WTC11 (cell line): ENCODE measurements around the gene SPI1. TPM values are rescaled to one million over a fixed set of nuclear protein-coding genes. Genes with fewer than 3 reads are reported as not detected.

Experiments used
- ATAC-seq: fragments of 200-7000 bp; cut with Tn5 transposase; 2 replicates; pipeline ENCODE4 v1.10.0; 2021; ENCODE audit warnings: mild to moderate bottlenecking, moderate library complexity
- CTCF ChIA-PET: fragments of 300-600 bp; sonication (Branson Sonifier 250); formaldehyde crosslinking; loops from one replicate; lab custom pipeline; 2021; ENCODE audit warnings: antibody characterized with exemption; lab: Charles Lee
- POLR2A ChIA-PET: fragments of 350-600 bp; sonication (Branson Sonifier 250); formaldehyde crosslinking; loops from one replicate; lab custom pipeline; 2021; ENCODE audit warnings: antibody characterized with exemption; lab: Charles Lee
- DNase-seq: peaks from one replicate; pipeline ENCODE4 v3.0.0; 2021; ENCODE audit warnings: low spot score
- H3K27ac Mint-ChIP-seq: 2 replicates; pipeline ENCODE4 v1.8.0; 2021; ENCODE audit warnings: mixed read lengths
- H3K27me3 Mint-ChIP-seq: 2 replicates; pipeline ENCODE4 v1.8.0; 2021; ENCODE audit warnings: low read depth, mild to moderate bottlenecking, moderate library complexity, mixed read lengths
- H3K36me3 Mint-ChIP-seq: 2 replicates; pipeline ENCODE4 v1.8.0; 2021; ENCODE audit warnings: mixed read lengths
- H3K4me1 Mint-ChIP-seq: 2 replicates; pipeline ENCODE4 v1.8.0; 2022; ENCODE audit warnings: mixed read lengths
- H3K4me3 Mint-ChIP-seq: 2 replicates; pipeline ENCODE4 v1.8.0; 2021; ENCODE audit warnings: mild to moderate bottlenecking, moderate library complexity, mixed read lengths
- H3K9me3 Mint-ChIP-seq: 2 replicates; pipeline ENCODE4 v1.8.0; 2021; ENCODE audit warnings: mixed read lengths
- CREB1 ChIP-seq: sonication (generic); formaldehyde crosslinking; IDR thresholded peaks from 2 replicates; pipeline ENCODE4 v1.8.0; 2023; ENCODE audit warnings: mild to moderate bottlenecking, missing genetic modification reagents
- FOXP1 ChIP-seq: sonication (generic); formaldehyde crosslinking; IDR thresholded peaks from 2 replicates; pipeline ENCODE4 v1.8.0; 2022; ENCODE audit warnings: missing genetic modification reagents, mild to moderate bottlenecking, moderate library complexity, borderline replicate concordance
- GABPB1 ChIP-seq: sonication (generic); formaldehyde crosslinking; IDR thresholded peaks from 2 replicates; pipeline ENCODE4 v1.8.1; 2023; ENCODE audit warnings: mild to moderate bottlenecking, missing genetic modification reagents
- IRF2 ChIP-seq: sonication (generic); formaldehyde crosslinking; IDR thresholded peaks from 2 replicates; pipeline ENCODE4 v1.8.0; 2022; ENCODE audit warnings: low read depth, missing genetic modification reagents, borderline replicate concordance
- MXD4 ChIP-seq: fragments of 250-450 bp; sonication (Bioruptor Pico); IDR thresholded peaks from 2 replicates; pipeline ENCODE4 v1.8.0; 2021; ENCODE audit warnings: mild to moderate bottlenecking, moderate library complexity, borderline replicate concordance
- NFYB ChIP-seq: sonication (generic); formaldehyde crosslinking; conservative IDR thresholded peaks from 2 replicates; pipeline ENCODE4 v1.8.0; 2022; ENCODE audit warnings: low read depth, missing genetic modification reagents
- NR3C1 ChIP-seq: sonication (generic); formaldehyde crosslinking; conservative IDR thresholded peaks from 2 replicates; pipeline ENCODE4 v1.8.1; 2023; ENCODE audit warnings: low read depth, mild to moderate bottlenecking, missing genetic modification reagents
- RELA ChIP-seq: sonication (generic); formaldehyde crosslinking; IDR thresholded peaks from 2 replicates; pipeline ENCODE4 v1.8.1; 2022; ENCODE audit warnings: missing genetic modification reagents, mild to moderate bottlenecking, borderline replicate concordance
- SP1 ChIP-seq: sonication (generic); formaldehyde crosslinking; conservative IDR thresholded peaks from 2 replicates; pipeline ENCODE4 v1.8.1; 2022; ENCODE audit warnings: missing genetic modification reagents
- TCF7 ChIP-seq: sonication (generic); formaldehyde crosslinking; IDR thresholded peaks from 2 replicates; pipeline ENCODE4 v1.8.0; 2022; ENCODE audit warnings: mild to moderate bottlenecking, low read depth, missing genetic modification reagents, moderate library complexity
- TEAD4 ChIP-seq: sonication (generic); formaldehyde crosslinking; IDR thresholded peaks from 2 replicates; pipeline ENCODE4 v1.8.0; 2022; ENCODE audit warnings: mild to moderate bottlenecking, missing genetic modification reagents
- TP53 ChIP-seq: sonication (generic); formaldehyde crosslinking; IDR thresholded peaks from 2 replicates; pipeline ENCODE4 v1.8.1; 2023; ENCODE audit warnings: mild to moderate bottlenecking, missing genetic modification reagents
- ZBTB21 ChIP-seq: sonication (generic); formaldehyde crosslinking; IDR thresholded peaks from 2 replicates; pipeline ENCODE4 v1.8.1; 2023; ENCODE audit warnings: mild to moderate bottlenecking, missing genetic modification reagents, borderline replicate concordance
- ZNF263 ChIP-seq: sonication (generic); formaldehyde crosslinking; IDR thresholded peaks from 2 replicates; pipeline ENCODE4 v1.8.1; 2022; ENCODE audit warnings: low read depth, mild to moderate bottlenecking, moderate library complexity, missing genetic modification reagents
- ZNF416 ChIP-seq: fragments of 250-450 bp; sonication (Bioruptor Pico); IDR thresholded peaks from 2 replicates; pipeline ENCODE4 v1.9.0; 2021; ENCODE audit warnings: mild to moderate bottlenecking, inconsistent platforms
- total RNA-seq: library from RNA; stranded (reverse); gene quantifications from 3 replicates; pipeline ENCODE4 v1.2.3, GENCODE V29; 2021
- TF ChIP-seq, protein P1 (sequence below): sonication (generic); formaldehyde crosslinking; IDR thresholded peaks from 2 replicates; pipeline ENCODE4 v1.8.0; 2023; ENCODE audit warnings: missing genetic modification reagents, mild to moderate bottlenecking, borderline replicate concordance
- TF ChIP-seq, protein P2 (sequence below): sonication (generic); formaldehyde crosslinking; IDR thresholded peaks from 2 replicates; pipeline ENCODE4 v1.8.0; 2022; ENCODE audit warnings: mild to moderate bottlenecking, missing genetic modification reagents
- TF ChIP-seq, protein P3 (sequence below): sonication (generic); formaldehyde crosslinking; IDR thresholded peaks from 2 replicates; pipeline ENCODE4 v1.8.1; 2023; ENCODE audit warnings: mild to moderate bottlenecking, missing genetic modification reagents, moderate library complexity
- TF ChIP-seq, protein P4 (sequence below): fragments of 250-450 bp; sonication (Bioruptor Pico); IDR thresholded peaks from 2 replicates; pipeline ENCODE4 v2.1.2; 2022; ENCODE audit warnings: mild to moderate bottlenecking, moderate library complexity
- TF ChIP-seq, protein P5 (sequence below): sonication (generic); formaldehyde crosslinking; conservative IDR thresholded peaks from 2 replicates; pipeline ENCODE4 v1.8.1; 2022; ENCODE audit warnings: mild to moderate bottlenecking, missing genetic modification reagents
- TF ChIP-seq, protein P6 (sequence below): fragments of 200-600 bp; IDR thresholded peaks from 2 replicates; pipeline ENCODE4 v1.8.0; 2022; ENCODE audit warnings: antibody characterized with exemption

The SPI1 gene
- total RNA-seq, 1 experiment from 2014 or later, result 0.59 TPM

DNA sequence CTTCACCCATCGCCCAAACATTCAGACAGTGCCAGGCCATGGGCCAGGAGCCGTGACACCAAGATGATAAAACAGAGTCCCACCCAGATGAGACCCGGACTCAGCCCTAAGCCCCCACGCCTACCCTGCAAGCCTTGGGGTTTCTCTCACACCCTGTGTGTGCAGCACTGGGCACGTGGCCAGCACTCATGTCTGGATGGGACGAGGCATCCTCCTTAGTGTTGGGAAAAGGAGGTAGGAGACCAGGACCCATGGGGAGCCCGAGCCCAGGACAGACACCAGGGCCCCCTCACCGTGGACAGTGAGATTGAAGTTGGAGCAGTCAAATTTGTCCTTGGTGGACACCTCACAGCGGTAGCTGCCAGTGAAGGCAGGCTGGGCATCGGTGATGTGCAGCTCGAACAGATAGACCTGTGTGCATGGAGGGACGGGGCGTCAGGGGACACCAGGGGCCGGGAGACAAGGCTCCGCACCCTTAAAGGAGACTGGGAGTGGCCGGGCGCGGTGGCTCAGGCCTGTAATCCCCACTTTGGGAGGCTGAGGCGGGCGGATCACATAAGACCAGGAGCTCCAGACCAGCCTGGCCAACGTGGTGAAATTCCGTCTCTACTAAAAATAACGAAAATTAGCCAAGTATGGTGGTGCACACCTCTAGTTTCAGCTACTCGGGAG is 30.1 kb downstream of the SPI1 start (continued):
- TF ChIP-seq IRF2, result no peak

DNA sequence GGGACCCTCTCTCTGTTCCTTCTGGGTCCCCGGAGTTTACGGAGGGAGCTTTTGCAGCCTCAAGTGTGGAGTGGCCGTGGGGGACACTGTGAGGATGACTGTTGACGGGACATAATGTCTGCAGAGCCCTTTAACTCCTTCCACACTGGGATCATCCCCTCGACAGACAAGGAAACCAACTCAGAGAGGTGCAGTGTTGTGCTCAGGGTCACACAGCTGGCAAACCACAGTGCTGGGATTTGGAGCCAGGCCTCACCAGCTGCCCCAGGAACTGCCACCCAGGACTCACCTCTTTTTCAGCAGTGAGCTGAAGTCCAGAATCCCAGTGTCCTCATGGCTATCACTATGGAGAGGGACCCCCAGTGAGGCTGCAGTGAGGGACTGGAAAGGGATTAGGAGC is 31.2 kb downstream of the SPI1 start:
- no peaks in the 10 kb centered on the region for H3K36me3 Mint-ChIP-seq
- CTCF ChIA-PET, result interaction anchor here (0.8 to 6.7 kb wide), 3 partner anchors 8 to 88 kb away, joined by 3 to 33 read pairs (median 4); no protein-coding TSS in a partner anchor
- no peak for TF ChIP-seq FOXP1 (CRISPR knock-in tag)
- TF ChIP-seq SP1 (CRISPR knock-in tag), result no peak
- TF ChIP-seq ZNF416 (CRISPR knock-in tag), result no peak
- TF ChIP-seq CREB1, result no peak
- TF ChIP-seq TCF7 (CRISPR knock-in tag), result no peak
- no peak for TF ChIP-seq NR3C1 (CRISPR knock-in tag)
- no peak for TF ChIP-seq MXD4
- TF ChIP-seq, protein P1, sequence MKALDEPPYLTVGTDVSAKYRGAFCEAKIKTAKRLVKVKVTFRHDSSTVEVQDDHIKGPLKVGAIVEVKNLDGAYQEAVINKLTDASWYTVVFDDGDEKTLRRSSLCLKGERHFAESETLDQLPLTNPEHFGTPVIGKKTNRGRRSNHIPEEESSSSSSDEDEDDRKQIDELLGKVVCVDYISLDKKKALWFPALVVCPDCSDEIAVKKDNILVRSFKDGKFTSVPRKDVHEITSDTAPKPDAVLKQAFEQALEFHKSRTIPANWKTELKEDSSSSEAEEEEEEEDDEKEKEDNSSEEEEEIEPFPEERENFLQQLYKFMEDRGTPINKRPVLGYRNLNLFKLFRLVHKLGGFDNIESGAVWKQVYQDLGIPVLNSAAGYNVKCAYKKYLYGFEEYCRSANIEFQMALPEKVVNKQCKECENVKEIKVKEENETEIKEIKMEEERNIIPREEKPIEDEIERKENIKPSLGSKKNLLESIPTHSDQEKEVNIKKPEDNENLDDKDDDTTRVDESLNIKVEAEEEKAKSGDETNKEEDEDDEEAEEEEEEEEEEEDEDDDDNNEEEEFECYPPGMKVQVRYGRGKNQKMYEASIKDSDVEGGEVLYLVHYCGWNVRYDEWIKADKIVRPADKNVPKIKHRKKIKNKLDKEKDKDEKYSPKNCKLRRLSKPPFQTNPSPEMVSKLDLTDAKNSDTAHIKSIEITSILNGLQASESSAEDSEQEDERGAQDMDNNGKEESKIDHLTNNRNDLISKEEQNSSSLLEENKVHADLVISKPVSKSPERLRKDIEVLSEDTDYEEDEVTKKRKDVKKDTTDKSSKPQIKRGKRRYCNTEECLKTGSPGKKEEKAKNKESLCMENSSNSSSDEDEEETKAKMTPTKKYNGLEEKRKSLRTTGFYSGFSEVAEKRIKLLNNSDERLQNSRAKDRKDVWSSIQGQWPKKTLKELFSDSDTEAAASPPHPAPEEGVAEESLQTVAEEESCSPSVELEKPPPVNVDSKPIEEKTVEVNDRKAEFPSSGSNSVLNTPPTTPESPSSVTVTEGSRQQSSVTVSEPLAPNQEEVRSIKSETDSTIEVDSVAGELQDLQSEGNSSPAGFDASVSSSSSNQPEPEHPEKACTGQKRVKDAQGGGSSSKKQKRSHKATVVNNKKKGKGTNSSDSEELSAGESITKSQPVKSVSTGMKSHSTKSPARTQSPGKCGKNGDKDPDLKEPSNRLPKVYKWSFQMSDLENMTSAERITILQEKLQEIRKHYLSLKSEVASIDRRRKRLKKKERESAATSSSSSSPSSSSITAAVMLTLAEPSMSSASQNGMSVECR (CRISPR knock-in tag), result no peak
- TF ChIP-seq, protein P2, sequence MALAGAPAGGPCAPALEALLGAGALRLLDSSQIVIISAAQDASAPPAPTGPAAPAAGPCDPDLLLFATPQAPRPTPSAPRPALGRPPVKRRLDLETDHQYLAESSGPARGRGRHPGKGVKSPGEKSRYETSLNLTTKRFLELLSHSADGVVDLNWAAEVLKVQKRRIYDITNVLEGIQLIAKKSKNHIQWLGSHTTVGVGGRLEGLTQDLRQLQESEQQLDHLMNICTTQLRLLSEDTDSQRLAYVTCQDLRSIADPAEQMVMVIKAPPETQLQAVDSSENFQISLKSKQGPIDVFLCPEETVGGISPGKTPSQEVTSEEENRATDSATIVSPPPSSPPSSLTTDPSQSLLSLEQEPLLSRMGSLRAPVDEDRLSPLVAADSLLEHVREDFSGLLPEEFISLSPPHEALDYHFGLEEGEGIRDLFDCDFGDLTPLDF (CRISPR knock-in tag), result no peak
- TF ChIP-seq, protein P3, sequence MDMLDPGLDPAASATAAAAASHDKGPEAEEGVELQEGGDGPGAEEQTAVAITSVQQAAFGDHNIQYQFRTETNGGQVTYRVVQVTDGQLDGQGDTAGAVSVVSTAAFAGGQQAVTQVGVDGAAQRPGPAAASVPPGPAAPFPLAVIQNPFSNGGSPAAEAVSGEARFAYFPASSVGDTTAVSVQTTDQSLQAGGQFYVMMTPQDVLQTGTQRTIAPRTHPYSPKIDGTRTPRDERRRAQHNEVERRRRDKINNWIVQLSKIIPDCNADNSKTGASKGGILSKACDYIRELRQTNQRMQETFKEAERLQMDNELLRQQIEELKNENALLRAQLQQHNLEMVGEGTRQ, result no peak
- TF ChIP-seq ZBTB21 (CRISPR knock-in tag), result no peak
- no peak for TF ChIP-seq TP53
- TF ChIP-seq GABPB1 (CRISPR knock-in tag), result no peak
- TF ChIP-seq TEAD4 (CRISPR knock-in tag), result no peak

DNA sequence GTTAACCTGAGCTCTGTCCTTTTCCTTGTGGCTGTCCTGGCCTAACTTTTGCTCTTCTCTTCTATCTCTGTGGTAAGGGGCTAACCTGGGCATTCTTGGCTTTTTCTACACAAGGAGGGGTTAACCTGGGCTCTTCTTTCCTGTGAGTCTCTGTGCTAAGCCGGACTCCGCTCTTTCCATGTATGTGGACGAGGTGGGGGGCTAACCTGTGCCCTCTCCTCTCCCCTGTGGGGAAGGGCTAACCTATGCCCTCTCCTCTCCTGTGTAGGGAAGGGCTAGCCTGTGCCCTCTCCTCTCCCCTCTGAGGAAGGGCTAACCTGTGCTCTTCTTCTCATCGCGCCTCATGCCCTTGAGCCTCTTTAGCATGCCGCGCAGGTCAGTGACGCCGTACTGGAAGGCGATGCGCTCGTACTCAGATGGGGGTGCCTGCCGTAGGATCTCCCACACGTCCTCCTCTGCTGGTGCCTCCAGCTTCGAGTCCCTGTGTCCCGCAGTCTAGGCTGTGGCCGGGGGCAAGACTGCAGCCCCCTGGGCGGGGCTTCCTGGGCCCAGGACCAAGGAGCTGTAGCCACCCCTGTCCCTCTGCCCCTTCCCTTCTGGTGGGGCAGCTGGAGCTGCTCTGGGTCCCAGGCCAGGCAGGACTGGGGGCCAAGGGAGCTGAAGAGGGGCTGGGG is 32.3 kb downstream of the SPI1 start:
- no peaks in the 10 kb centered on the region for H3K36me3 Mint-ChIP-seq
- ChIA-PET CTCF (interaction anchor here (0.8 to 6.7 kb wide), 3 partner anchors 9 to 87 kb away, joined by 3 to 33 read pairs (median 4); no protein-coding TSS in a partner anchor), POLR2A (no interaction called here)
- peaks cover 4% of the 10 kb centered on the region; the same call in 1 of the 2 replicates for H3K4me1 Mint-ChIP-seq
- H3K9me3 Mint-ChIP-seq, result no peaks in the 10 kb centered on the region
- no peak overlapping the region for H3K4me3 Mint-ChIP-seq
- ATAC-seq, result no peak
- H3K27ac Mint-ChIP-seq, result no peak overlapping the region
- H3K27me3 Mint-ChIP-seq, result no peaks in the 10 kb centered on the region
- DNase-seq, result no peak
- TF ChIP-seq TP53 (no peak), NFYB (CRISPR knock-in tag) (no peak), RELA (CRISPR knock-in tag) (no peak), ZNF263 (CRISPR knock-in tag) (no peak)
- TF ChIP-seq, protein P4, sequence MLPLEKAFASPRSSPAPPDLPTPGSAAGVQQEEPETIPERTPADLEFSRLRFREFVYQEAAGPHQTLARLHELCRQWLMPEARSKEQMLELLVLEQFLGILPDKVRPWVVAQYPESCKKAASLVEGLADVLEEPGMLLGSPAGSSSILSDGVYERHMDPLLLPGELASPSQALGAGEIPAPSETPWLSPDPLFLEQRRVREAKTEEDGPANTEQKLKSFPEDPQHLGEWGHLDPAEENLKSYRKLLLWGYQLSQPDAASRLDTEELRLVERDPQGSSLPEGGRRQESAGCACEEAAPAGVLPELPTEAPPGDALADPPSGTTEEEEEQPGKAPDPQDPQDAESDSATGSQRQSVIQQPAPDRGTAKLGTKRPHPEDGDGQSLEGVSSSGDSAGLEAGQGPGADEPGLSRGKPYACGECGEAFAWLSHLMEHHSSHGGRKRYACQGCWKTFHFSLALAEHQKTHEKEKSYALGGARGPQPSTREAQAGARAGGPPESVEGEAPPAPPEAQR, result no peak
- TF ChIP-seq, protein P5, sequence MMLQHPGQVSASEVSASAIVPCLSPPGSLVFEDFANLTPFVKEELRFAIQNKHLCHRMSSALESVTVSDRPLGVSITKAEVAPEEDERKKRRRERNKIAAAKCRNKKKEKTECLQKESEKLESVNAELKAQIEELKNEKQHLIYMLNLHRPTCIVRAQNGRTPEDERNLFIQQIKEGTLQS (CRISPR knock-in tag), result no peak
- TF ChIP-seq, protein P3, result no peak
- TF ChIP-seq, protein P6, sequence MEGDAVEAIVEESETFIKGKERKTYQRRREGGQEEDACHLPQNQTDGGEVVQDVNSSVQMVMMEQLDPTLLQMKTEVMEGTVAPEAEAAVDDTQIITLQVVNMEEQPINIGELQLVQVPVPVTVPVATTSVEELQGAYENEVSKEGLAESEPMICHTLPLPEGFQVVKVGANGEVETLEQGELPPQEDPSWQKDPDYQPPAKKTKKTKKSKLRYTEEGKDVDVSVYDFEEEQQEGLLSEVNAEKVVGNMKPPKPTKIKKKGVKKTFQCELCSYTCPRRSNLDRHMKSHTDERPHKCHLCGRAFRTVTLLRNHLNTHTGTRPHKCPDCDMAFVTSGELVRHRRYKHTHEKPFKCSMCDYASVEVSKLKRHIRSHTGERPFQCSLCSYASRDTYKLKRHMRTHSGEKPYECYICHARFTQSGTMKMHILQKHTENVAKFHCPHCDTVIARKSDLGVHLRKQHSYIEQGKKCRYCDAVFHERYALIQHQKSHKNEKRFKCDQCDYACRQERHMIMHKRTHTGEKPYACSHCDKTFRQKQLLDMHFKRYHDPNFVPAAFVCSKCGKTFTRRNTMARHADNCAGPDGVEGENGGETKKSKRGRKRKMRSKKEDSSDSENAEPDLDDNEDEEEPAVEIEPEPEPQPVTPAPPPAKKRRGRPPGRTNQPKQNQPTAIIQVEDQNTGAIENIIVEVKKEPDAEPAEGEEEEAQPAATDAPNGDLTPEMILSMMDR, result no peak

More for the DNA sequence above, 31.2 kb downstream of the SPI1 start:
- POLR2A ChIA-PET, result no interaction called here
- DNase-seq, result no peak
- Mint-ChIP-seq H3K27ac (no peak overlapping the region), H3K4me1 (peaks cover 8% of the 10 kb centered on the region; the same call in 1 of the 2 replicates), H3K27me3 (no peaks in the 10 kb centered on the region), H3K9me3 (no peaks in the 10 kb centered on the region), H3K4me3 (no peak overlapping the region)
- ATAC-seq, result no peak
